ENCODE measurements around the gene SNCB.
A peak's percentile ranks its signal among the peaks of the same experiment; 100 is the strongest.

The SNCB gene

GRCh38 chr5:176660860-176661641, 30.7 kb upstream of the SNCB start:
- DNase-seq (ENCODE audit: low read depth in 2 of 2): peak; percentile 62 to 67

DNA sequence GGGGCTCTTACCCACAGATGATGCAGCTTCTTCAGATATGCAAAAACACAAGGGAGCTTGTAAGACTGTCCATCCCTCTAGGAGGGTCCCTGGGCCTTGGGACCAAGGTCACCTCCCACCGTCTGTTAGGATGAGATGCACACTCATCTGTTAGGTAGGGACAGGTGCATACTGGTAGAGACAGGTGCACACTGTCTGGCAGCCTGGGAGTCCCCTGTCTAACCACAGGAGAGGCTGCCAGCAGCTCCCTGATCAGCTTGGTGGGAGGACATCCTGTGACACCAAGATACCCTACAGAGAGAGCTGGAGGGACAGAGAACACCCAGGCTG, 30.2 kb upstream of the SNCB start:
- DNase-seq (ENCODE audit: low read depth in 2 of 2): no peak

GRCh38 chr5:176659860-176660461, 29.6 kb upstream of the SNCB start:
- DNase-seq (ENCODE audit: low read depth in 2 of 2): no peak

DNA sequence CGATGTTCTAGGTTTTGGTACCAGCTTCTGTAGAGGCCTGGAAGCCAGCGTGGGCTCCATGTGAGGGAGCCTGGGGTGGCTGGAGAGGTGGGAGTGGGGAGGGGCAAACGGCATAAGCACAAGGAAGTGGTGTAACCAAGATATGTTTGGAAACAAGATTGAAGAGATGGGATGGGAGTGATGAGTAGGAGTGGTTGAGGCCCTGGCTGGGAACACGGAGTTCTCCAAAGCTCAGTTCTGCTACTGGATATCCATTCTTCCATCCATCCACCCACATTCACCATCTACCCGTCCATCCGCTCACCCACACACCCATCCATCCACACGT, 29.1 kb upstream of the SNCB start:
- DNase-seq (ENCODE audit: low read depth in 2 of 2): no peak

DNA sequence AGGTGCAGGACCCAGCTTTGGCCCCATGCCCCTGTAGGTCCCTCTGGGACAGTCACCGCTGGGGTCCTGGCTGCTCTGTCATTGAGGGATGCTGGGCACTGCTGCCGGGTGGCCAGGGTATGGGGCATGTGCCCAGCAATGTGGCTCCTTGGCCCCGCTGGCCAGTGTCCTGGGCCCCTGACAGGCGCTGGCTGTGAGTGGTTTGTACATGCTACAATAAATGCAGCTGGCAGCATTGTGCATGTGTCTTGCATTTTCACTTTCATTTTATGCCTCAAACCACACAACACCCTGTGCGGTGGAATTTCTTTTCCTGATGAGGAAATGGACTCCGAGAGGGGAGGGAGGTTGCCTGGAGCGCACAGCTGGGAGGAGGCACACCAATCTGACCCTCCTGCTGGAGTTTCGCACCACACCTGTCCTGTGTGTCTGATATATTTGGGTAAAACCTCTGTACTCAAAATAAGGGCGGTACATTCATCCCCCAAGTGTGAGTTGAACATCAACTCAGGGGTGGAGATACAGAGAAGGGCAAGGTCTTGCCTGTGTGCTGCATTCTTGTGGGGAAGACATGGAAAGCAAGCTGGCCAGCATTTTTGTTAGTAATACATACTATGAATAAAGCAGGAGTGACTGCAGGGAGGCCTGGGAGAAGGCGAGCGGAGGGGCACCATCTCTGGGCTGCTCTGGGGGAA, 28.6 kb upstream of the SNCB start:
- no peak for DNase-seq (ENCODE audit: low read depth in 2 of 2)

GRCh38 chr5:176658007-176658599, 27.8 kb upstream of the SNCB start:
- peak in 1 of 2 donors; percentile 40 for DNase-seq (ENCODE audit: low read depth in 2 of 2)

DNA sequence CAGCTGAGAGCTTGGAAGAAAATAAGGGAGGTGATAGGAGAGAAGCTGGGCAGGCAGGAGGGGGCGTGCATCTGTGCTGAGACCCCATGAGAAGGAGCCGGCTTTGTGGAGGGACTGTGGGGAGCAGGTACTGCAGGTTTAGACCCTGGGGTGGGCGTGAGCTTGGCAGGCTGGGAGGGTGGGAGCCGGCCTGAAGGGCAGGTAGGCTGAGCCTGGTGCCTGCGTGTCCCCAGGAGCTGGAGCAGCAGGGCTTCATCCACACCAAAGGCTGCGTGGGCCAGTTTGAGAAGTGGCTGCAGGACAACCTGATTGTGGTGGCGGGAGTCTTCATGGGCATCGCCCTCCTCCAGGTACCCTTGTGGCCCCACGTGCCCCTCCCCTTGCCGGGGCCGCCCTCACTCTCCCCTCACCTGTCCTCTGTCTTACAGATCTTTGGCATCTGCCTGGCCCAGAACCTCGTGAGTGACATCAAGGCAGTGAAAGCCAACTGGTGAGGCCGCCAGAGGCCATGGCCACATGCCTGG, 26.2 kb upstream of the SNCB start:
- DNase-seq (ENCODE audit: low read depth in 2 of 2): no peak

GRCh38 chr5:176654856-176655255, 24.5 kb upstream of the SNCB start:
- DNase-seq (ENCODE audit: low read depth in 2 of 2): no peak

- peak in 1 of 2 donors; percentile 44 for DNase-seq (ENCODE audit: low read depth in 2 of 2)
Observed at GRCh38 chr5:176653401-176654385, 23.4 kb upstream of the SNCB start.

DNA sequence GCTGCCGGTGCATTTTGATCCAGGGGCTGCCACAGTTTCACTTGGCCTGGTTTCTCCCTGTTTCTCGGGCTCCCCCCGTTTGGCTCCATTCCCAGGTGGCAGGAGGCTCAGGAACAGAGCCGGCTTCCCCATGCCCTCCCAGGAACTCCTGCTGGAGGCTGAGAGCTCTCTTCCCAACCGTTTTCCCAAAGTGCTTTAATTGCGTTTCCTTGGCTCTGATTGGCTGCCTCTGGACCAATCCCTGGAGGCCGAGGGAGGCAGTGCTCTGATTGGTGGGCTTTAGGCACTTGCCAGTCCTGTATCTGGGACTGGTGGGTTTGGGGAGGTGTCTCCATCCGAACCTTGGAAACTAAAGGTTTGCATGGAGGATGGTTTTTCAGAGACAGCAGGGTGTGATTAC, 21.8 kb upstream of the SNCB start:
- no peak for DNase-seq (ENCODE audit: low read depth in 2 of 2)

- DNase-seq (ENCODE audit: low read depth in 2 of 2): no peak
Observed at GRCh38 chr5:176651472-176651980, 21.2 kb upstream of the SNCB start.

DNA sequence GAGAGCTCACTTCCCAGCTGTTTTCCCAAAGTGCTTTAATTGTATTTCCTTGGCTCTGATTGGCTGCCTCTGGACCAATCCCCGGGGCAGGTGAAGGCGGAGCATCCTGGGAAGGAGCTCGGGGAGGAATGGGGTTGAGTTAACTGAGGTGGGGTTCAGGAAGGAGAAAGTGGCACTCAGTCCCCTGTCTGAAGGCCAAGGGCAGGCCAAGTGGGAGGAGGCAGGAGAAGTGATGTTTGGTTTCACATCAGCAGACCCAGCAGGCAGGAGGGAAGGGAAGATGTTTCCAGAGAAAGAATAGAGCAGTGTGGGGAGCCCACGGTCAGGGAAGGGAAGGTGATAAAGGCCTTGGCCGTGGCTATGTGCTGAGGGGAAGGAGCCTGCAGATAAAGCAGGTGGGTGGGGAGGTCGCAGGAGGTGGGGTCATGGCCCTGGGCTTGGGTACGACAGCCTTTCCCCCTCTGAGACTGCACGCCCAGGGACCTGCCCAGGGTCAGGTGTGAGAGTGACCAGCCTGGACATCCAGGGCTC, 20.1 kb upstream of the SNCB start:
- DNase-seq (ENCODE audit: low read depth in 2 of 2): no peak

- no peak for DNase-seq (ENCODE audit: low read depth in 2 of 2)
Observed at GRCh38 chr5:176648474-176649194, 18.3 kb upstream of the SNCB start.

DNA sequence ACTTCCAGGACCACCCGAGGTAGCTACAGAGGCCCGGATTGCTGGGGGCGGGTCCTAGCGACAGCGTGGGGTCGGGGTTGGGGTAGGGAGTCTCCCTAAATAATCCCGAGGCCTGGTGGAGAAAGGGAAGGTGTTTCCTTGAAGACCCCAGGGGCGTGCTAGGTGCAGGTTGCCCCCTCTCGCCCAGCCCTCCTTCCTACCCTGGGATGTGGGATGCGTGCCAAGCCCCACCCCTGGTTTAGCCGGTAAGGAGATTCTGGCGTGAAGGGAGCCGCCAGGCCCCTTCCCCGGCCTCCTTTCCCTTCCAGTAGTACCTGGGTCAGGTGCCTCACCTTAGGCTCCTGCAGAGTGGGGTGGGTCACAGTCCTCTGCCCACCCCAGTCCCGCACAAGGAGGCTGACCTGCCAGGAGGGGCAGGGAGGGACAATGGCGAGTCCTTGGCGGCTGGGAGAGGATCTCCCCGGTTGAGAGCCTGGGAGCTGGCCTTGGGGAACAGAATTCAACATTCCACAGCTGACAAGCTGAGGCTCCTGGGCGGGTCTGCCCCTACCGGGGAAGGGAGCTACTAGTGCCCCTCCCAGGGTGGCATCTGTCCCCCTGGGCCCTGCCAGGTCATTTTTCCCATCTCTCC, 17.6 kb upstream of the SNCB start:
- no peak for DNase-seq (ENCODE audit: low read depth in 2 of 2)

- DNase-seq (ENCODE audit: low read depth in 2 of 2): peak; percentile 96 to 98
Observed at GRCh38 chr5:176647030-176647842, 16.9 kb upstream of the SNCB start, which contains the start of gene TSPAN17. Gene TSPAN17 (plus strand): TSS chr5:176647484. CDS start chr5:176647616, 132 bp downstream.

GRCh38 chr5:176646707-176647029, 16.3 kb upstream of the SNCB start:
- DNase-seq (ENCODE audit: low read depth in 2 of 2): no peak

DNA sequence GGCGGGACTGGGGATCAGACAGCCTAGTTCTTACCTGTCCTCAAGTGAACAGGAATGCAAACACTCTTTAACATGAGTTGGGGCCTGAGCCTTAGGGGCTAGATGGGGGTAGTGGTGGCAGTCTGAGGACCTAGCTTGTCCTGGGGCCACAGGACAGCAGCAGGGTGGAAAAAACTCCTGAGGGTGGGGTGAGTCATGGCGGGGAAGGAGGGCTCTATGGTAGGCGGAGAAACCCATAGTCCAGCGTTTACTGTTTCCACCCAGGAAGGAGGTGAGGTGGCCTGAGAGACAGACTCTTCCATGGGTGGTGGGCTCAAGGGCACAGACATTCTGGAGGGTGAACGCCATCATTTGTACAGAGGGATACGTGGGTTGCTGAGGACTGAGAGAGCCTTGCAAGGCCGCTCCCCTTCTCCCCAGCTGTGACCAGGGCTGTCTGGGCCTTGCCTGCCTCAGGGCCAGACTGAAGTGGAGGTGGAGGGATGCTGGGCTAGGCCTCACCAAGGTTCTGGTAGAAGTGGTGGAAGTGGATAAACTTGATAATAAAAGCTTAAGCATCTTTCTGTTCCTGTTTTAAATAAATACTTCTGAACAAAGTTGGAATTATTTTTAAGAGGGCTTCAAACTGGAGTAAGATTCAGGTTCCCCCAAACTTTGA, 15.8 kb upstream of the SNCB start:
- no peak for DNase-seq (ENCODE audit: low read depth in 2 of 2)
